ENCODE results near the gene GATA2. TPM values are rescaled to one million over a fixed set of nuclear protein-coding genes. Genes with fewer than 3 reads are reported as not detected.

The GATA2 gene
- total RNA-seq, 1 experiment from 2014 or later, result 18.6 TPM

GRCh38 chr3:128493570-128494366 is 767 bp upstream of the GATA2 start:
- no peak overlapping the region for H3K27ac ChIP-seq (ENCODE audit: low read depth, low read length)

More at GRCh38 chr3:128493570-128494366, 767 bp upstream of the GATA2 start:
- CTCF ChIA-PET, result no interaction called here
- H3K4me2 ChIP-seq (ENCODE audit: low read length), result no peak overlapping the region
- intact Hi-C loops (cut with micrococcal nuclease), result no loop called here
- no peak overlapping the region for H3K4me3 ChIP-seq (replicated peaks in 1 of 2; ENCODE audit: low read depth in 1 of 2, low read length in 2 of 2)
- H3K27me3 ChIP-seq (ENCODE audit: insufficient read depth, low read length), result no peaks in the 10 kb centered on the region
- no peak for TF ChIP-seq CTCF (IDR thresholded peaks at IDR 0.05 in 2 of 3, conservative IDR thresholded peaks at IDR 0.05 in 1 of 3; ENCODE audit: borderline replicate concordance in 1 of 3, insufficient read depth in 1 of 3, low read depth in 2 of 3, low read length in 2 of 3)
- TF ChIP-seq RAD21 (IDR thresholded peaks at IDR 0.05; ENCODE audit: low read depth), result no peak
- TF ChIP-seq ZNF274 (IDR thresholded peaks at IDR 0.05; ENCODE audit: low read depth, low read length), result no peak
- TF ChIP-seq SIN3A (IDR thresholded peaks at IDR 0.05; ENCODE audit: low read depth), result no peak
- TF ChIP-seq SRF (IDR thresholded peaks at IDR 0.05; ENCODE audit: low read depth), result no peak
- no peak for TF ChIP-seq SP1 (IDR thresholded peaks at IDR 0.05; ENCODE audit: low read depth)
- TF ChIP-seq EGR1 (IDR thresholded peaks at IDR 0.05; ENCODE audit: low read depth), result no peak
- no peak for TF ChIP-seq EZH2phosphoT487 (IDR thresholded peaks at IDR 0.05; ENCODE audit: borderline replicate concordance)
- TF ChIP-seq CEBPB (IDR thresholded peaks at IDR 0.05; ENCODE audit: low read depth), result no peak
- TF ChIP-seq REST (IDR thresholded peaks at IDR 0.05; ENCODE audit: low read depth), result no peak
- no peak for TF ChIP-seq ZBTB33 (IDR thresholded peaks at IDR 0.05; ENCODE audit: extremely low read depth, insufficient replicate concordance, low read length)
- no peak for TF ChIP-seq ATF3 (IDR thresholded peaks at IDR 0.05)
- no peak for TF ChIP-seq CBX3 (IDR thresholded peaks at IDR 0.05; ENCODE audit: low read depth)
- H3K4me1 ChIP-seq (ENCODE audit: control insufficient read depth in 1 of 2, insufficient read depth in 2 of 2, low read length in 2 of 2), result peaks cover 4 to 9% of the 10 kb centered on the region in 2 experiments; a peak in 3 of 4 replicates
- RAD21 ChIA-PET (ENCODE audit: low non-redundant PET in 1 of 2, low total read pairs in 2 of 2, uncharacterized antibody in 2 of 2, unreplicated experiment in 2 of 2), result no interaction called here
- peaks cover 32% of the 10 kb centered on the region; the same call in 1 of the 2 replicates for H3K79me2 ChIP-seq (ENCODE audit: insufficient read depth, low read length)
- DNase-seq (ENCODE audit: low read depth, low spot score), result no peak
- no peaks in the 10 kb centered on the region for H4K20me1 ChIP-seq (ENCODE audit: insufficient read depth)
- H3K9me3 ChIP-seq (ENCODE audit: control insufficient read depth in 1 of 2, insufficient read depth in 1 of 2, low read depth in 1 of 2, low read length in 2 of 2), result no peaks in the 10 kb centered on the region
- H3K36me3 ChIP-seq (ENCODE audit: control insufficient read depth in 1 of 2, insufficient read depth in 2 of 2, low read length in 2 of 2), result peaks cover 0 to 2% of the 10 kb centered on the region in 2 experiments; a peak in 2 of 4 replicates
- no peak overlapping the region for H2AFZ ChIP-seq (ENCODE audit: low read depth, low read length, poor library complexity, severe bottlenecking)
- H3K9ac ChIP-seq (ENCODE audit: low read length), result no peak overlapping the region
- no TSS peak for BruUV-seq (replicated peaks)
- no peak for ATAC-seq
- POLR2A ChIA-PET, result no interaction called here
- H3K9me2 ChIP-seq (ENCODE audit: insufficient read depth), result no peaks in the 10 kb centered on the region
